Activated naive CD4-positive, alpha-beta T cell treated with Interleukin-2 at 50 U/mL for 16 hours (primary cell): Measurements from ENCODE around the gene UPF1.
"Not testable (repeated sequence)": the region's sequence is repeated elsewhere in the genome, so short reads cannot be mapped to it uniquely, and the experiment has no call there.

Experiments
- DNase-seq: peaks from one replicate; pipeline ENCODE4 v3.0.0-alpha.2; 2020

The UPF1 gene

GRCh38 chr19:18800079-18800478 lies 31.7 kb upstream of the UPF1 start:
- DNase-seq: no peak

GRCh38 chr19:18800636-18801035 lies 31.1 kb upstream of the UPF1 start:
- no peak for DNase-seq

GRCh38 chr19:18802354-18802753 lies 29.4 kb upstream of the UPF1 start:
- no peak for DNase-seq

GRCh38 chr19:18803550-18804138 lies 28.1 kb upstream of the UPF1 start:
- no peak for DNase-seq

- no peak for DNase-seq
Measured at GRCh38 chr19:18804139-18804601, 27.6 kb upstream of the UPF1 start.

GRCh38 chr19:18804643-18805042 lies 27.1 kb upstream of the UPF1 start:
- DNase-seq: no peak

GRCh38 chr19:18807861-18808331 lies 23.9 kb upstream of the UPF1 start:
- no peak for DNase-seq

- DNase-seq: no peak
Measured at GRCh38 chr19:18809149-18809868, 22.4 kb upstream of the UPF1 start.

- not testable (repeated sequence) for DNase-seq
Measured at GRCh38 chr19:18811638-18812037, 20.1 kb upstream of the UPF1 start.

- DNase-seq: no peak
Measured at GRCh38 chr19:18814063-18814462, 17.7 kb upstream of the UPF1 start.

- DNase-seq: no peak
Measured at GRCh38 chr19:18815673-18816072, 16.1 kb upstream of the UPF1 start.

GRCh38 chr19:18816645-18817044 lies 15.1 kb upstream of the UPF1 start:
- DNase-seq: not testable (repeated sequence)

- no peak for DNase-seq
Measured at GRCh38 chr19:18817574-18817973, 14.2 kb upstream of the UPF1 start.

- DNase-seq: no peak
Measured at GRCh38 chr19:18828786-18829185, 3.0 kb upstream of the UPF1 start.

GRCh38 chr19:18830488-18830887 lies 1.3 kb upstream of the UPF1 start:
- DNase-seq: no peak

- peak; percentile 36 for DNase-seq
Measured at GRCh38 chr19:18832306-18833140, 764 bp downstream of the UPF1 start.

GRCh38 chr19:18833141-18833476 lies 1.4 kb downstream of the UPF1 start:
- no peak for DNase-seq

- DNase-seq: peak; percentile 21
Measured at GRCh38 chr19:18833849-18834643, 2.3 kb downstream of the UPF1 start.

- DNase-seq: no peak
Measured at GRCh38 chr19:18834644-18834984, 2.9 kb downstream of the UPF1 start.

GRCh38 chr19:18839465-18840287 lies 7.9 kb downstream of the UPF1 start:
- DNase-seq: no peak

GRCh38 chr19:18840288-18841267 lies 8.8 kb downstream of the UPF1 start:
- DNase-seq: no peak
